GM18505 (cell line): ENCODE results near the gene CTRB1.
"Not testable (repeated sequence)": the region's sequence is repeated elsewhere in the genome, so short reads cannot be mapped to it uniquely, and the experiment has no call there.

ENCODE experiments used
- ATAC-seq: cut with Tn5 transposase; IDR thresholded peaks from one replicate; pipeline ENCODE4 v1.9.1; 2021; ENCODE audit not compliant: unreplicated experiment
- POLR2A ChIP-seq: IDR thresholded peaks from 4 replicates; pipeline ENCODE4 v1.6.1; 2011; ENCODE audit warnings: borderline replicate concordance; ENCODE audit not compliant: insufficient read depth, insufficient read length; ENCODE audit errors: extremely low read depth

Gene CTRB1

DNA sequence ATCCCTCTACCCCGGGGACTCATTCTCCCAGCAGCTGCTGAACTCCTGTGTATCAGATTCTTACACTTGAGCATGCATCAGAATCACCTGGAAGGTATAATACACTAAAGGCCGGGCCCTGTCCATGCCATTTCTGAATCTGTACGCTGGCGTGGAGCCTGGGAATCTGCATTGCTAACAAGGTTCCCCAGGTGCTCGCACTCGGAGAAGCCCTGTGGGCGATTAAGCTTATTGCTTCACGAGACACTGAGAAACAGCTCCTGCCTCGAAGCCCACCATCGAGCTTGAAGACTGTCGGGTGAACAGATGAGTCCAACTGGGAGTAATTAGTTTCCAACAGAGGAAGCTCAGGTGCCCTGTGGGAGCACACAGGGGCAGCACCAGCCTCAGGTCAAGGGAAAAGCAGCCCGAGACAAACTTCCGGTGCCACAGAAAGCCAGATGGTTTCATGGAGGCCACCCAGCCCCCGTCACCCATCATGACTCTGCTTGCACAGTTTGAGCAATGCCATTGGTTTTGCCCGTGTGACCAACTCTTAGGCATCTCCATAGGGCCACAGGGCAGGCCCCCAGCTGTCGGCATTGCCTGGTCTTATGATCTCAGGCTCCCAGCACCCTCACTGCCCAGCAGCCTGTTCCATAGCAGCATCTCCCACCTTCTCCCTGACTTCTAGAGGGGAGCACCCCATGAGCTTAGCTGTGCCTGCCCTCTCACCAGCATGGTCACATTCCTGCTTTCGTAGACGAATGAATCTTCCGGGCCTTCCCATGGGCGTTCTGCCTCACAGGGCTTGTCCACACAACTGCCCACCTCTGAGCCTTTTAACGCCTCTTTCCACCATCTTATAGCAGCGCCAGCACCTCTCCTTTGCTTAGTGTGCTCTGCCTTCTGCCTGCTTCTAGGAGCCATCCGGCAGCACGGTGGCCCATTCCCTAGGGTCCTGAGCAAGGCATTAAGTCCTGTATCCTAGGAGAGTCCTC is 22.7 kb upstream of the CTRB1 start:
- TF ChIP-seq POLR2A, result no peak
- no peak for ATAC-seq

DNA sequence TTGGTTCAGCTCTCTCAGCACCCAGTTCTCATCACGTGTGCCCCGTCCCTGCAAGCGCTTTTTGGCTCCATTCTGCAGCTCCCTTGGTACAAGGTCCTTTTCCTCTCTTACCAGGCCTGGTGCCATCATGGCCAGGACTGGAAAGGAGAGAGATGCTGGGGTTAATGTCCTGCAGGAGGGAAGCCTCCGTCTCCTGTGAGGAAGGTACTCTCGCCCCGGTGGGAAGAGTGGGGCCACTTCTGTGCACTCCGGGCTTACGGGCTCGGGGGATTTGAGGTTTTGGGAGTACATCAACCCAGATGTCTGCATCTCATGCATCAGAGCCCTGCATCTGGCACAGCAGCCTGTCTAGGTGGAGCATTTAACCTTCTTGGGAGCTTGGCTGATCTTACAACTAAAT is 22.0 kb upstream of the CTRB1 start:
- TF ChIP-seq POLR2A, result no peak

DNA sequence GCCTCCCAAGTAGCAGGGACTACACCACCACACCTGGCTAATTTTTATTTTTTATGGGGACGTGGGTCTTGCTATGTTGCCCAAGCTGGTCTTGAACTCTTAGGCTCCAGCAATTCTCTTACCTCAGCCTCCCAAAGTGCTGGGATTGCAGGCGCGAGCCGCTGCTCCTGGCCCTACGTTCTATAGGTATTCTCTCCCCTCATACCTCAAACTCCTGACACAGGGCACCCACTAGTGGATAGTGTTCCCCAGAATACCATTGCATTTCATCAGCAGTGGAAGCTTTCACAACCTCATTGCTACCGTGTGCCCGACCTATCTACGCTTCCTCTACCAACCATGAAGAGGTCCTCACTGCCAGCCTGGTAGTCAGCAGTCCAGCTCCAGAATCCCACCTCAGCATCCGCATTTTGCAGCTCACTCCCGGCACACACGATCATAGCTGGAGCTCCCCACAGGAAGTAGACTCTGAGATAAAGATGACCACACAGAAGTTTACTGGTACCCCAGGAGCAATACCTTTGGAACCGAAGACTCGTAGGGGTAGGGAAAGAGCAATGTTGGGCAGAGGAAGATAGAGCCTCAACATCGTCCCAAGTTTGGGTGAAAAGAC is 21.2 kb upstream of the CTRB1 start:
- no peak for TF ChIP-seq POLR2A
- ATAC-seq, result no peak

More for the DNA sequence above, 22.0 kb upstream of the CTRB1 start:
- no peak for ATAC-seq

DNA sequence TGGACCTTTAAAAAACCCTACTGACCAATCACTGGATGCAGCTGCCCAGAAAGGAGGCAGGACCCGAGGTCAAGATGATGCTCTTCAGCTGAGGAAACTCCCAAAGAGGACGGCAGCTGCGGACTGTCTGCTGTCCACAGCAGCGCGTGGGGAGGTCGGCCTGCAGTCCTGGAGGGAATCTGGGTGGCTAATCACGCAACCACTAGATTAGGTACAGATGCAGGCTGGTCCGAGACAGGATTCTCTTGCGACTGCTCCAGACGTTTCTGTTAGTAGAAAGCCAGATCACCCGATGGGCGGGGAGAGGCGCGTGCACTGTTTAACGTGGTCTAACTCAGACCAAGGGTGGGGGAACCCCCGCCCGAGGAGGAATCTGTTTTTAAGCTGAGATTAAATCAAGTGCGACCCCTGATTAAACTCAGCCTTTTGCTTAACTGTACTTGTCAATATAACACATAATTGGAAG is 20.6 kb upstream of the CTRB1 start:
- no peak for TF ChIP-seq POLR2A
- no peak for ATAC-seq

DNA sequence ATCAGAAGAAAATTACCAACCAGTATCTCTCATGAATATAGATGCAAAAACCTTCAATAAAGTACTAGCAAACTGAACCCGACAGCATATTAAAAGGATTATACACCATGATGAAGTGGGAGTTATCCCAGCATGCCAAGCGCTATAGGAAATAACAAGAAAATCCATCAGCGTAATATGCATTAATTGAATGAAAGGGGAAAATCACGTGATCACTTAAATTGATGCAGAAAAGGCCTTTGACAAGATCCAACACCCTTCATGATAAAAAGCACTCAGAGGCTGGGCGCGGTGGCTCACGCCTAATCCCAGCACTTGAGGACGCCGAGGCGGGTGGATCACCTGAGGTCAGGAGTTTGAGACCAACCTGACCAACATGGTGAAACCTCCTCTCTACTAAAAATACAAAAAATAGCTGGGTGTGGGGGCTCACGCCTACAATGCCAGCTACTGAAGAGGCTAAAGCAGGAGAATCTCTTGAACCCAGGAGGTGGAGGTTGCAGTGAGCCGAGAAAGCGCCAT is 16.7 kb upstream of the CTRB1 start:
- no peak for TF ChIP-seq POLR2A
- no peak for ATAC-seq

DNA sequence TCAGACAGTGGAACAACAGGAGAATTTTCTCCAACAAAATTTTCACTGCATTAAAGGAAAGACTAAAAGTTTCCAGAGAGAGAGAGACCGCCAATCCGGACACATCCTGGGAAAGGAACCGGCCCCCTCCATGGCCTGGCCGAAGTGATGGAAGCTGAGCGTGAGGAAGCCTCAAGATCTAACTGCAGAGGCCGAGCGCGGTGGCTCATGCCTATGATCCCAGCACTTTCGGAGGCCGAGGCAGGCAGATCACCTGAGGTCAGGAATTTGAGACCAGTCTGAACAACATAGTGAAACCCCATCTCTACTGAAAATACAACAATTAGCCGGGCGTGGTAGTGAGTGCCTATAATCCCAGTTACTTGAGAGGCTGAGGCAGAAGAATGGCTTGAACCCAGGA is 15.7 kb upstream of the CTRB1 start:
- ATAC-seq, result no peak
- no peak for TF ChIP-seq POLR2A

DNA sequence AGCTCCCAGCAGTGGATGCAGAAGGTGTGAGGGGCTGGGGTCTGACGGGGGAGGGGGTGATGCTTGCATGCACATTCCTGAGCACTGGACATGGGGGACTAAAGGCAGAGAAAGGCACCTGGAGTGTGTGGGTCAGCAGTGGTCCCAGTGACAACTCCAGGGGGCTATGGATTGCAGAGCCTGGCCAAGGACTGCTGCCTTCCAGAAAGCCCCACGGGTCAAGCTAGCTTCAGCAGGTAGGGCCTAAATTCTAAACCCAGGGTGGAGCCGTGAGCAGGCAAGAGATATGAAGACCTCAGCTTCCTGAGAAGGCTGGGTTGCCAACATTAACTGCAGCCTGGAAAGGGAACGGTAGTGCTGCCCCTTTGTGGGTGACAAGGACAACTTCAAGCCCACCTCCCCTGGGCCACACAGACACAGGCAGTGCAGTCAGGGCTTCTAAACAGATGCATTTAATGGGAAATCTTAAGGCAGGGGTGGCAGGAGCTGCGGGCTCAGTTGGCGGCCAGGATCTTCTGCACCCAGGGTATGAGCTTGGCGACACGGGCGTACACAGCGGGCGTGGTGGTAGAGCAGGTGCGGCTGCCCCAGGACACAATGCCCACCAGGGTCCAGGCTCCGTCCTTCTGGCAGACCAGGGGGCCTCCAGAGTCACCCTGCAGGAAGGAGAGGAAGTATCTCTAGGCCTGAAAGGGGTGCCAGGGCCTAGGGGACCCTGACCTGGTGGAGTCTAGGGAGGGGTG is 14.9 kb upstream of the CTRB1 start:
- no peak for TF ChIP-seq POLR2A
- ATAC-seq, result no peak

DNA sequence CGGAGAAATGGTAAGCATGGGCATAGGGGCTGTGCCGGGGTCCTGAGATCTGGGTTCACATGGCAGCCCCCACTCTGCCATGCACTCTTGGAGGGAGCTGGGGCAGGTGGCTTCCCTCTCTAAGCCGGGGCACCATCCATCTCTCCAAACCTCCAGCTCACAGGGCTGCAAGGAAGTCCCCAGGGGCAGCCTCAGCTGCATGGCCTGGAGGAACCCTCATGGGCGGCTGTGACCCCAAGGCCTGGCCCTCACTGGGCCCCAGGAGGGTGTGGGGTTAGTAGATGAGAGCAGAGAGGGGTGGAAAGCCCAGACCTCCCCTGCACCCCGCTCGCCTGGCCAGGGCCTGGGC is 14.4 kb upstream of the CTRB1 start:
- ATAC-seq, result no peak
- no peak for TF ChIP-seq POLR2A

DNA sequence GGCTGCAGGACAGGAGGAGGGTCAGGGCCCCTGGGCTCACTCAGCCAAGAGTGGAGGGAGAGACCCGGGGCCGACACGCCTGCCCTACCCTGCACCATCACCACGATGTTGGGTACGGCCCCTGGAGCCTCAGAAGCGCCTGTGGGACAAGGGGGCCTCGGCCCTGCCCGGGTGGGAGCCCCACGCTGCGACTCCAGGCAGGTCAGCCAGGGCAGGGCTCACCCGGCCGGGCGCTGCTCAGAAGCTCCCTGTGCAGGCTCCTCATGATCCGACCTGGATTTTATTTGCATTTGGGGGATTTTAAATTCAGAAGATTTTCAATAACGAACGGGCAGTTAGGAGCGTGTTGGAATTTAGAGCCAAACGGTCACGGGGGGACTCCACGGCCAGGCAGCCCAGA is 13.9 kb upstream of the CTRB1 start:
- ATAC-seq, result not testable (repeated sequence)

DNA sequence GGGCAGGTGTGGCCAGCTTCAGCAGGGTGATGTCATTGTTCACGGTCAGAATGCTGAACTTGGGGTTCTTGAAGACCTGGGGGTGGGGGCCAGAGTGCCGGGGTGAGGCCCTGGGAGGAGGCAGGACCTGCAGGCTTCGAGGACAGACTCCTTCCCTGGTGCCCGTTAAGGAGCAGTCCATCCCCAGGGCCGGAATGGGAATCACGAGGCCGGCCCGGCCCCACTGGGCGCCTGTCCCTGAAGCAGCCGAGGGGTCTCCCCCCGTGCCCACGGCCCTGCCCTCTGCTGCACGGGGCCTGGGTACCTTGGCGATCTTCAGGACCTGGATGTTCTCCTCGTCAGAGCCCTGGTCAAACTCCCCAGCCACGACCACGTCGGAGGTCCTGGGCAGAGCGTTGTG is 13.3 kb upstream of the CTRB1 start:
- not testable (repeated sequence) for ATAC-seq

DNA sequence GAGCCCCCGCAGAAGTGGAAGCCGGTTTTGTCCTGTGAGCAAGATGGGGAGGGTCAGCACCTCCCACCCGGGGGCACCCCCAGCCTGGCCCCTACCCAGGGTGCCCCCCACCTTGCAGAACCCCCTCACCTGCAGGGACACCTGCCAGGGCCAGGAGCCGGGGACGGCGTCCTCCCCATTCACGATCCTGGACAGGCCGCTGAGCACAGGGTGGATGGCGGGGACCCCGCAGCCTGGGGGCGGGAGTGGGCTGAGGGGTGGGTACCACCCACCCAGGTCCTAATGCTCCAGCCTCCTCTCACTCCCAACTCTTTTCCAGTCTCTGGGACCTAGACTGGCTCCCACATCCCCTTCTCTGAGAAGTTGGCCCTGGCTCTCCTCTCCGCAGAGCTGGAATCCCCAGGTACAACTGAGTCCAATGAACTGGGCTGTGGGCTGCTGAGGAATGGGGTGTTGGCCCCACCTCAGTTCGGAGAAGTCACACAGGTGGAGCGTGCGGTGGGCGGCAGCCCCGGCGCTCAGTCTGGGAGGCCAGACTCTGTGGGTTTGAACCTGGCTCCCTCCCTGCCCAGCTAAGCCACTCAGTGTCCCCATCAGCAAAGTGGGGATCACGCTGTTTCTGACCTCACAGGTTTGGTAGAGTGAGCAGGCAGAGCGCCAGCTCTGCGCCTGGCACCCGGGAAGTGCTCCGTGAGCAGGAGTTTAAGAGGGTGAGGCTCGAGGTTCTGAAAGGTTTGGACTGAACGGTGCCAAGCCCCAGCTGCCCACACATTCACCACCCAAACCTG is 12.6 kb upstream of the CTRB1 start:
- not testable (repeated sequence) for ATAC-seq

DNA sequence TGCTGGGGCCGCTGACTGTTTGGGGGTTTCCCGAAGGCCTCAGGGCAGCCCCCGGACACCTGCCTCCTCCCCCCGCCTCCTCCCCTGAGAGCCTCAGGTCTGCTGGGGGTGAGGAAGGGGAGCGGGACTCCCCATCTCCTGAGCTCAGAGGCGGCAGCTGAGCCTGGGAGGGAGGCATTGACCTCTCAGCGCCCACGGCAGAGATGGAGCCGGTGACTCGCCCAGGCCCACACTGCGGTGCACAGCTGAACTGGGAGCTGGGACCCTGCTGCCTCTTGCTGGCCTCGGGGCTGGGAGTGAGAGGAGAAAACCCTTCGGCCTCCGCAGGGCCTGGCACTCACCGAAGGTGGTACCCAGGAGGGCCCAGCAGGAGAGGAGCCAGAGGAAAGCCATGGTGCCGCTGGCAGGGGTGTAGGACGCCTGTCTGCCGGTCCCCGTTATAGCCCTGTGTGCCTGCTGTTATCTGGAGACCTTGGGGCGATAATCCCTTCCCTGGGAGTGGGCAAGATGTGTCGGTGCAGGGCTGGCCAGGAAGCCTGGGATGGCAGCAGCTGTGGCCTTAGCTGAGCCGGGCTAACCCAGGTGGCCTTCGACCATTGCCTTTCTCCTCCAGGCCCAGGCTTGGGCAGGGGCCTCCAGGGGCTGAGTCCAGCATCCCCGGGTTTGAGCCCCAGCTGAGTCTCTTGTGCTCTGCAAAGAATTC is 11.9 kb upstream of the CTRB1 start, which contains the start of gene CTRB2:
Gene CTRB2, minus strand, starts transcription at position 413 of the 703 bp plus-strand sequence. Its CDS starts 20 bp downstream, at position 393.
- no peak for TF ChIP-seq POLR2A
- ATAC-seq, result no peak
